Measurements from ENCODE around the gene BBS1.
"Not testable (repeated sequence)": the region's sequence is repeated elsewhere in the genome, so short reads cannot be mapped to it uniquely, and the experiment has no call there.

Gene BBS1

DNA sequence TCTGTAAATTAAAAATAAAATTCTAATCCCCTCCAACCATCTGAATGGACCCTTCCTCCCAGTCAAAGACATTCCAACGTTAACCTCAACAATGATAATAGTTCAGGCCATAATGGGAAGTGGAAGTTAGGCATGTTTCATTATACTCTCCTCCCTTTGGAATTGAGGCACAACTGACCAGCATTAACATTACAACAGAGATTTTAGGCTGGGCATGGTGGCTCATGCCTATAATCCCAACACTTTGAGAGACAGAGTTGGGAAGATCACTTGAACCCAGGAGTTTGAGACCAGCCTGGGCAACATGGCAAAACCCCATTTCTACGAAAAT, 60.4 kb downstream of the BBS1 start:
- DNase-seq (ENCODE audit: low read depth in 2 of 2) = no peak

DNA sequence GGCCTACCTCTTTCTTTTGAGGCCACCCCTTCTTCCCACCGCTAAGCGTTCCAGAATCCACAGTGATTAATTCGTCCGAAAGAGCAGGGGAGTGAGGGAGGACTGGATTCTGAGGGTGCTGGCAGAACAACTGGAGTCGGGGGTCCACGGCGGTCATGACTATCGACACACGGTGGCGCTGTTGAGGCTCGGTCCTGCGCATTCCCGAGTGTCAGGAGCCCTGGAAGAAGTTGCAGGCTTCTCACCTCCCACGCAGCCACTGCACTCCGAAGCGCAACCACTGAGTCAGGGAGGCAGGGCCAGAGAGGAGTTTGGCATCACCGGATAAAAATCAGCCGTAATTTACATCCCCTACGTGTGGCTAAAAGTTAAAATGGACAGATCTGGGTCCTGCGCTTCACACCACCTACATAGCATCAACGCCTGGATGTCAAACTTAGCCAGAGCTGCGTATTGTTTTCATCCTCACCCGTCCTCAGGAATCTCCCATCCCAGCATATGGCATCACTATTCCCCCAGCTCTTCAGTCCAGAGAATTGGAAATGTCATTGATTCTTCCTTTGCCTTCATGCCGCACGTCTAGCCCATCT, 68.7 kb downstream of the BBS1 start:
- peak; percentile 60 to 61 for DNase-seq (ENCODE audit: low read depth in 2 of 2)

DNA sequence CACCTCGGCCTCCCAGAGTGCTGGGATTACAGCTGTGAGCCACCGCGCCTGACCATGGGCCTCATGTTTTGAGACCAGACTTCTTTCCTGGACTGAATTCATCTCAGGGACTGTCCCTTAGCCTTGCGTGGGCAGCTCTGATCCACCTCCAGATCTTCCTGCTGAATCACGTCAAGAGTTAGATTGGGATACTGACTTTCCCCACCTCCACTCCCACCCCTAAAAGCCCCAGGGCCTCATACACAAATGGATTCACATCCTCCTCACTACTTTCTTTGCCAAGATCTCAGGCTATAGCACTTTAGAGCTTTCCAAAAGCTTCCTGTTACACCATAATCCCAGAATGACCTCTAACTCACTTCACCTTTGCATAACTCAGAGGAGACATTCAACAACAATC, 70.4 kb downstream of the BBS1 start:
- no peak for DNase-seq (ENCODE audit: low read depth in 2 of 2)

DNA sequence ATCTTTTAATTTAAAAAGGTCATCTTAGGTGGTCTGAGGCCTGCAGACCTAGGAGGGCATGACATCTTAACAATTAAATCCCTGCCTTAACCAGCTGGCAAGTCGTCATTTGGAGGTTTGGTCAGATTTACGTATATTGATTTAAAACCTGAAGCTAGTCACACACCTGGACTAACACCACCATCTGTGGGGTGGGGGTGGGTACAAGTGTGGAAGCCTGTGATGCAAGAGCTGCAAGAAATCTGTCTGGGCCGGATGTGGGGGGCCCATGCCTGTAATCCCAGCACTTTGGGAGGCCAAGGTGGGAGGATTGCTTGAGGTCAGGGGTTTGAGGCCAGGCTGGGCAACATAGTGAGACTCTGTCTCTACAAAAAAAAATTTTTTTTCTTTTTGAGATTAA, 70.8 kb downstream of the BBS1 start:
- no peak for DNase-seq (ENCODE audit: low read depth in 2 of 2)

DNA sequence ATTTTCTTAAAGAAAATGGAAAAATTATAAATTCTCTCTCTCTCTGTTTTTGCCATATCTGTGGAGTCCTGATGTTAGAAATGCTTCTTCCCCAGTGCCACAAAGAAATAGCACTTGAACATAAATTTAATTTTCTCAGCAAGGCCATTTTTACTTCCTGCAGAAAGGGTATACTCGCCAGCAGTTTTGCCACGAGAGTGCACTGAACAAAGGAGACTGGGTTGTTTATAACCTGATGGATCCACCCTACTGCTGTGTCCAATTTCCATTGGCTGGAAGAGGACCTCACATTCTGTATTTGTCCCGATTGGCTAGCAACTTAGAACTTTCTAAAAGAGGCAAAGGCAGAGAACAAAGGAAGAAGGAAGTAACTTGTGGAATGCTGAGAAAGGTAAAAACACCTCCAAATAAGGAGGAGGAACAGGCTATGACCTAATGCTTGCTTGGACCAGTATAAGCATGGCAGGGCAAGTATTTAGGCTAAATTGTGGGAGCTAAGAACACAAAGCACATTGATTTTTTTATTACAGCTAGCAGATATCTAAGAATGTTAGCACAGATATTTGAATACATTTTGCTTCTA, 72.2 kb downstream of the BBS1 start:
- not testable (repeated sequence) for DNase-seq (ENCODE audit: low read depth in 2 of 2)
